NCI-H345 treated with DMSO at 0.1 percent for 48 hours (cell line): ENCODE data around the gene AUP1.

ENCODE experiments used
- DNase-seq: peaks from one replicate; lab custom pipeline; 2025; ENCODE audit not compliant: unreplicated experiment; lab: John Stamatoyannopoulos, UW

AUP1 gene

DNA sequence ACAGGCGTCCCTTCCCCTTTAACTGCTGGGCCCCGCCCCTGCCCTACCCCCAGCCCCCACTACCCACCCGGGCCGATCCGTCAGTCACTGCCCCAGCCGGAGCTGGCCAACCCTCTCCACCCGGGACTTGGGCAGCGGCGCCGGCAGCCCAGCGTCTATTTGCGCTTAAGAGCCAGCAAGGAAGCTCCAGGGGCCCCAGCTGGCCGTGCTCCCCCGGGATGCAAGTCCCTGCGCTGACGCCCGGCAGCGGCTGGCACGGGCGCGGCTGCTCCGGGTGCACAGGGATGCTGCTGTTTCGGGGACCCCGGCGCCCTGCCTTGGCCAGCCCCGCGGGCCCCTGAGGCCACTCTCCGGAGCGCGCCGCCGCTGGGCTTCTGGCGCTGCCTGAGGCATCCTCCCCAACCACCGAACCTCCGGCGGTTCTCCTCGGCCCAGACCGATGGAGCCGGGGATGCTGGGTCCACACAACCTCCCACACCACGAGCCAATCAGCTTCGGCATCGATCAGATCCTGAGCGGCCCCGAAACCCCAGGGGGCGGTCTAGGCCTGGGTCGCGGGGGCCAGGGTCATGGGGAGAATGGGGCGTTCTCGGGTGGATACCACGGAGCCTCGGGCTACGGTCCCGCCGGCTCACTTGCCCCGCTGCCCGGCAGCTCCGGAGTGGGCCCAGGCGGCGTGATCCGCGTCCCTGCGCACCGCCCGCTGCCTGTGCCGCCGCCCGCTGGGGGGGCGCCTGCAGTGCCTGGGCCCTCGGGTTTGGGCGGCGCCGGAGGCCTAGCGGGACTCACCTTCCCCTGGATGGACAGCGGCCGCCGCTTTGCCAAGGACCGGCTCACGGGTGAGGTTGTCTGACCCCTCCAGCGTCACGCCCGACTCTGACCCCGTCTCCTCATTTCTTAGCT lies 14.9 kb downstream of the AUP1 start, which contains the start of gene TLX2:
Gene TLX2 (plus strand): TSS at position 83 of the 903 bp plus-strand sequence. CDS start 357 bp downstream, at position 440.
- DNase-seq, result no peak

GRCh38 chr2:74513605-74514367 lies 15.7 kb downstream of the AUP1 start:
- DNase-seq, result no peak

GRCh38 chr2:74512744-74513604 lies 16.5 kb downstream of the AUP1 start:
- DNase-seq, result no peak

DNA sequence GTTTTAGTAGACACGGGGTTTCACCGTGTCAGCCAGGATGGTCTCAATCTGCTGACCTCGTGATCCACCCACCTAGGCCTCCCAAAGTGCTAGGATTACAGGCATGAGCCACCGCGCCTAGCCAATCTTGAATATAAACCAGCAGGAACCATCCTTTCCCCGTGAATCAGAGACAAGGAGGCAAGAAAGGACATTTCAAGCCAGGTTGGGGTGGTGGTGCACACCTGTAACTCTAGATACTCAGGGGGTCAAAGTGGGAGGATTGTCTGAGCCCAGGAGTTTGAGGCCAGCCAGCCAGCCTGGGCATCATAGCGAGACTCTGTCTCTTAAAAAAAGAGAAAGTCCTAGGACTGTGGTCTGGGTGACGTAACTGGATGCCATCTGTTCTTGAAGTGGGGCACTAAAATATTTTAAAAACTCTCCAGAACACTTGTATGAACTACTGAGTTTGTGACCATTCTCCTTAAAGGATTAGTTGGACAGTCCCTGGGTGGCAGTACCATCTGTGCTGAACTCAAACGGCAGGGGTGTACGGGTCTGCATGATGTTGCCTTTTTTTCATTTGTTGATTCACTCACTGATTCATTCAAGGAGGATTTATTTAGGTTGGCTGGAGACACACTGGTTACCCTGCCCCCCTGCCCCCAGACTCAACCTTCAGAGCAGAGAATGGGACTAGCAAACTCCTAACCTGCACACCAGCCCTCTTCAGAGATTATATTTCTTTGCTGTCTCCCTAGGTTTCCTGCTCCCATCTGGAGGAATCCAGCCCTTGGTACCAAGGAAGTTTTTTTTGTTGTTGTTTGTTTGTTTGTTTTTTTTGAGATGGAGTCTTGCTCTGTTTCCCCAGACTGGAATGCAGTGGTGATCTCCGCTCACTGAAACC lies 18.2 kb downstream of the AUP1 start:
- DNase-seq, result no peak

- DNase-seq, result no peak
These were observed 19.2 kb downstream of the AUP1 start for GRCh38 chr2:74510272-74510671.

- no peak for DNase-seq
These were observed 21.5 kb downstream of the AUP1 start for GRCh38 chr2:74507926-74508520.

DNA sequence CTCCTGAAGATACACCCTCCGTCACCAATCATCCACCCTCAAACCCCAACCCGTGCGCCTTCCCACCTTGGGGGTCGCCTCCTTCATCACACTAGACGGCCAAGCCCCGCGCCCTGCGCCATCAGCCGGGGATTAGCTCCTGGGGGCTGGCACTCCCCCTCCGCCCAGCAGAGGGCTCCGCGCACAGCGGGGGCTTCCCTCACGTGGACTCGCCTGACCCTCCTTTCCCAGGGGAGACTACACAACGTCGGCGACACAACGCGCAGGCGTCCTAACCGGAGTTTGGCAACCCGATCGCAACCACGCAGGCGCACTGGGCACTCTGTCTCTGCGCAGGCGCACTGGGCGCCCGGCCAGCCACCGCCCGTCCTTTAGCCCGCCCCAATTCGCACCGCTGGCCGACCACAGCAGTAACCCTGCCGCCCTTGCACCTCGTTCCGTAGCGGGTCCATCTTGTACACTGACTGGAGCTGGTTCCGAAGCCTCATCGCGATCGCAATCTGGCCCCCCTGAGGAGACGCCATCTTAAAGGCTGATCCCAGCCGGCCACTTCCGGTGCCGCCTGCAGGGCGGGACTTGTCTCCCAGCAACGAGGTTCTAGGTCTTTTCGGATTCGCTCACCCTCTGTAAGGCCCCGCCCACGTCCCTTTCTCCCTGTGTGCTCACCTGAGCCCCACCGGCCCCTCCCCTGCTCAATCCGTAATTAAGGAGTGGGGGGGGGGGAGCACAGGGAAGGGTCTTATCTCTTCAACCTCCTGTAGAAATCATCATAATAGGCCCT lies 22.2 kb downstream of the AUP1 start, which contains the start of gene PCGF1:
Gene PCGF1 (minus strand): TSS at position 551 of the 781 bp plus-strand sequence. CDS start 27 bp downstream, at position 524.
- DNase-seq, result peak; percentile 92

DNA sequence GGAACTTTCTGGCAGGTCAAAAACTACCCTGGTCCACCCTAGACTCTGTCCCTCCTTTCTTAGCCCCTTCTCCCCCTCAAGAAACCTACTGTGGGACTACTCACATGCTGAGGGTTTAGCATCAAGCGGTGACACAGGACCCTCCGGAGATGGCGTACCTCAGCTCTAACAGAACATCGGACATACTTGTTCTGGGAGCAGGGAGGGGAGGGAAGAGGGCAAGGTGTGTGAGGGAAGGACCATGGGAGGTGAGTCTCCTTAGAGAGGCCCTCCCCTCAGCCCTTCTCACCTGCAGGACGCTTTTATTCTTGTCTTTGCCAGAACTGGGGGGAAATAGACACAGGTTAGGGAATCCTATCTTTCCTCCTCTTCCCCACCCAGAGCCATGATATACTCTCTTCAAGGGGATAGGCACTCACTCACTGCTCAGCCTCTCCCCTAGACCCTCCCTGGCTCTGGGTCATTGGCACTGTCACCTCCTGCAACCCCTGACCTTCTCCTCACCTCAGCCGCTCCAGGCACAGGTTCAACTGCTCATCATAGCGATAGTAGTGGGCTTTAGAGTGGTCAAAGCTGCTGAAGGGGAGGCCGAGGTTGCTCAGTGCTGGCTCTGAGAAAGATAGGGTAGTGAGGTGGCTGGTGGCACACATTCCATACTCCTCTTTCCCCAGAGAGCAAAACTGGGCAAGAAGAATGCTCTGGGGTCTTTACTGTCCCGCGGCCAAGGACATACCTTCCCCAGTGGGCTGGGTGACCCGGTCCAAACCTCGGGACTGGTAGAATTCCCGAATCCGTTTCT lies 23.9 kb downstream of the AUP1 start:
- no peak for DNase-seq

- DNase-seq, result no peak
These were observed 24.9 kb downstream of the AUP1 start for GRCh38 chr2:74504591-74504990.

GRCh38 chr2:74503506-74504475 lies 25.7 kb downstream of the AUP1 start:
- DNase-seq, result no peak

DNA sequence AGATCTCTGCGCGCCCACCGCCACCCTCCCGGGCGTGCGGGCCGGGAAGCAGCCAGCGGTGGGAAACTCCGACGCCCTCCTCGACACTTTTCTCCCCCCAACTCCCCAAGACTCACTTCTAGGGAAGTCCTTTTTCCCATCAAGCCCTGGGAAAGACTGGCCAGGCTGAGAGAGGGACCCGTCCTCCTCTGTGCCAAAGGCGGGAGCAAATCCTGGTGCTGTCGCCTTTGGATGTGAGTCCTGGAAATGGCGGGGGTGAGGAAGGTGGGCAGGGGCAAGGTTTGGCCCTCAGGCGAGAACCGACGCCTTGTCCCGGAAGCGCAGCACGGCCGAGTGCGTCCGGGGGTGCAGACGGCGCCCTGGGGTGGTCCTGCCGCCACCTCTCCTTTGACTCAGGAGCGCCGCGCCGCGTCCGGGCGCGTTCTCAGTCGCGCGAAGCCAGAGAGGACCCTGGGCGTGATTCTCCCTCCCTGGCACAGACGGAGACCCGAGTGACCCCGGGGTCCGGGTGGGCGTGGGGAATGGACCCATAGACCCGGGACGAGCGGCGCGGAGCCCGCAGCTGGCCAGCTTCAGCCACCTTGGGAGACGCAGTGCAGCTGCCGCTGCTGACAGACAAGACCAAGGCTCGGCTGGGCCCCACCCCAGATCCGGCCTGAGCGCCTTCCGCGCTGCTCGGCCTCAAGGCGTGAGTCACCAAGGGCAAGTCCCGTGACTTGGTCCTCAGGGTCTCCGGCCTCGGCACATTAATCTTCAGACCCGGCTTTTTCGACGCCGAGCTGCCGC lies 26.6 kb downstream of the AUP1 start:
- no peak for DNase-seq

GRCh38 chr2:74502147-74502719 lies 27.3 kb downstream of the AUP1 start:
- no peak for DNase-seq

DNA sequence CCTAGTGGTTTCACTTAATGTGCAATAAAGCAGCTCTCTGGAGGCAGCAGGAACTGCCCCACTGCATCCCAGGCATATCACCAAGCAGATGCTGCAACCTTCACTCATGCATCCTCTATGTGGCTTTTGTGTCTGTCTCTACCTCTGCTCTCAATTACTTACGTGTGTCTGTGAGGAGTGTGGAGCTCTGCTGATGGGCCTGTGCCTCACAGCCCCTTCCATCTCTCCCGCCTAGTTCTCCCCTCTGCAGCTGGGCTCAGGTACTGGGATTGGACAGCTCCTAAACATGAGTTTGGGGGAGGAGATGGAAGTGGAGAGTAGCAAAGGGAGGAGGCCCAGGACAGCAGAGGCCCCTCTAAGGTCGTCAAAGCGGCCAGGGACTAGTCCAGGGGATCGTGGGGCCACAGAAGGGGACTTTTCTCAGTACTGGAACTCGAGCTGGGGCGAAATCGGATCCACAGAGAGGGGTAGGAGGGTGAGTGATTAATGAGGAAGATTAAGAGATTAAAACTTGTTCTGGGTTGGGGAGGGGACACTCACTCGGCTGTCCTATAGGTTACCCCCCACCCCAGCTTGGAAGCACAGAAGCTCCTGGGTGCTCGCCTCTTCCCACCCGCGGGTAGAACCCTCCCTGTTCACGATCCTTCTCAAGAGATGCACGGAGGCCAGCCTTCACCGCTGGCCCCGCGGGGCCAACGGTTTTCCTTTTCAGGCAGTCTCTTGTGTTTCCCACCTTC lies 28.0 kb downstream of the AUP1 start:
- no peak for DNase-seq

DNA sequence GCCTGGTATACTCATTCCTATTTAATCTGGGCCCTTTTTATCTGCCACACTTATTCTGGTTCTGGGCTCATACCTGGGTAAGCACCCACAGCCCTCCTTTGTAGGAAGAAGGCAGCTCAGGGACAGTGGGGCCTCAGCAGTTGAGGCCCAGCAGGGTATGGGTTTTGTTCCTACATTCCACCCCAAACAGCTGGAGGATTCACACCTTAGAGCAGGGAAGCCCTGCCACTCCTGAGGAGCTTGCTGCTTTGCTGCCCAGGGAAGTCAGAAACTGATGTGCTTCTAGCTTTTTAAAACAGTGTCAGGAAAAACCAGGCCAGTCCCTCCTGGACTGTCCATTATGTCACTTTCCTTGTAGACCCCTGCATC lies 28.9 kb downstream of the AUP1 start:
- DNase-seq, result no peak

GRCh38 chr2:74499940-74500577 lies 29.4 kb downstream of the AUP1 start:
- no peak for DNase-seq
